Frontal cortex (tissue), 4 donors: ENCODE data around the gene CAB39. TPM values are rescaled to one million over a fixed set of nuclear protein-coding genes. Genes with fewer than 3 reads are reported as not detected.

Source experiments
- DNase-seq, 2 donors: peaks; one replicate each; pipeline ENCODE4 v3.0.0; 2012; ENCODE audit warnings: low spot score in 2 of 2
- FAIRE-seq: peaks from 2 replicates; lab custom pipeline; 2012; peaks lifted over from hg19 to GRCh38; lab: Jason Lieb, UNC
- small RNA-seq: library from RNA; depleted of rRNA; stranded (forward); fragments of <200 nt; gene quantifications from one replicate; pipeline ENCODE3, GENCODE V24; 2014
- total RNA-seq: library from RNA; depleted of rRNA; stranded (reverse); fragments of >200 nt; gene quantifications from one replicate; pipeline ENCODE4 v1.2.3, GENCODE V29; 2014
- donor health status: control.
- donor health status: control.
- donor health status: control.

CAB39 gene
- total RNA-seq, 1 donor from 2014 or later, result 165 TPM

DNA sequence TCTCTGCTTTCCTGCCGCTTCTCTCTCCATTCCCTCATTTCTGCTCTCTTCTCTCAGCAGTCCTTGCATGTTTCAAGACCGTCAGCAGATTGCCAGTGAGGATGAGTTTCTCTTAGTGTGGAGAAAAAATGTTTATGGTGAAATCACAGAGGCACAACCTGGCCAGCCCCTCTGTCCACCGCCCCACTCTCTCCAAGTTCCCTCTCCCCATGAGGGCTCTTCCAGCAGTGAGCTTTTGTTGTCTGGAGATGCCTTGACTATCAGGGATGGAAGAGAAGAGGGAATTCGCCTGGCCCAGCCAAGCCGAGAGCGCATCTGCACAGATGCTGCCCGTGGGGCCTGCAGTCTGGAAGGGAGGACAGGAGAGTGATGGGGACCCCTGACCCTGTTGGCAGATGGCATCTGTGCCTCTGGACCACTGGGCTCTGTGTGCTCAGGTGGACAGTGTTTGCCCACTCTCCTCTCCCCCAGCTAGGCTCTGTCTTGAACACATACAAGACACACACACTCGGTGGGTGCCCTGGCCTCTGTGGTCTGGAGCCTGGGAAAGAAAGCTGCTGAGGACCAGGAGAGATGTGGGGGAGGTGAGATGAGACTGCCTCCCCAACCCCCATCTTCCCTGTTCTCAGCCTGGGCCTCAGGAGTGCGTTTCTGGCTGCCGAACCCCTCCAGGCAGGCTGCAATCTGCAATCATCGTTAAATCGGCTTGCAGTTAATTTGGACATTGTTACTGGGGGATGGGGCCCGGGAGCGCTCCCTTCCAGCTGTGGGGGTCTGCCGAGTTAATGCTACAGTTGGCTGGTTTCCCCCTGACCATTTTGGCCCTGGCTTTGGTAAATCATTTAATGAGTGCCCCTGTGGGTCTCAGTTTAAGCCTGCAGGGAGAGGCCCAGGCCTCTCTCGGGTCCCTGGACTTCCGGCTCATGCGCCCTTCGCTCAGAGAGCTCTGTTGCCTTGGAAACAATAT is 156.6 kb downstream of the CAB39 start:
- DNase-seq (no peak), FAIRE-seq (no peak)

GRCh38 chr2:230869914-230870543 is 157.4 kb downstream of the CAB39 start:
- no peak for FAIRE-seq
- DNase-seq, result no peak

Small RNA genes within 50 kb of the gene (small RNA-seq; reads per million reads assigned to genes)
- gene BANF1P3 (0.10 reads per million), gene RNU6-268P (not detected)

Other genes starting within 250 kb of the CAB39 start
- gene ITM2C, start 152.1 kb downstream of the CAB39 start, total RNA-seq, result 110 TPM
- gene GPR55, start 212.4 kb downstream of the CAB39 start, total RNA-seq, result not detected